ENCODE data around the gene P2RX7.
"Not testable (repeated sequence)": the region's sequence is repeated elsewhere in the genome, so short reads cannot be mapped to it uniquely, and the experiment has no call there.

P2RX7 gene

GRCh38 chr12:121226399-121226798 lies 93.7 kb downstream of the P2RX7 start:
- TF ChIP-seq PPARA (CRISPR knock-in tag; IDR thresholded peaks at IDR 0.05; ENCODE audit: borderline replicate concordance) (no peak), SNAI2 (CRISPR knock-in tag; IDR thresholded peaks at IDR 0.05) (no peak), ZNF8 (CRISPR knock-in tag; IDR thresholded peaks at IDR 0.05) (no peak), RARB (CRISPR knock-in tag; IDR thresholded peaks at IDR 0.05) (no peak), CSRNP3 (CRISPR knock-in tag; IDR thresholded peaks at IDR 0.05) (no peak), ZNF70 (CRISPR knock-in tag; IDR thresholded peaks at IDR 0.05) (no peak), CREB5 (CRISPR knock-in tag; IDR thresholded peaks at IDR 0.05; ENCODE audit: low read depth) (no peak), TCF4 (CRISPR knock-in tag; IDR thresholded peaks at IDR 0.05; ENCODE audit: borderline replicate concordance) (no peak)
- ATAC-seq: no peak

- not testable (repeated sequence) for ATAC-seq
Measured at GRCh38 chr12:121226871-121227270, 94.2 kb downstream of the P2RX7 start.

- ATAC-seq: no peak
- TF ChIP-seq RARB (CRISPR knock-in tag; IDR thresholded peaks at IDR 0.05) (no peak), GLIS3 (CRISPR knock-in tag; IDR thresholded peaks at IDR 0.05) (no peak), BACH2 (CRISPR knock-in tag; IDR thresholded peaks at IDR 0.05; ENCODE audit: borderline replicate concordance) (no peak), CSDC2 (CRISPR knock-in tag; IDR thresholded peaks at IDR 0.05) (no peak), ZNF70 (CRISPR knock-in tag; IDR thresholded peaks at IDR 0.05) (no peak), PATZ1 (CRISPR knock-in tag; IDR thresholded peaks at IDR 0.05; ENCODE audit: borderline replicate concordance) (no peak), PPARA (CRISPR knock-in tag; IDR thresholded peaks at IDR 0.05; ENCODE audit: borderline replicate concordance) (no peak), CSRNP3 (CRISPR knock-in tag; IDR thresholded peaks at IDR 0.05) (no peak), ZNF565 (CRISPR knock-in tag; conservative IDR thresholded peaks at IDR 0.05; ENCODE audit: low read depth) (no peak), ISL1 (CRISPR knock-in tag; IDR thresholded peaks at IDR 0.05) (no peak), TSHZ2 (CRISPR knock-in tag; IDR thresholded peaks at IDR 0.05) (no peak), ZFP3 (CRISPR knock-in tag; IDR thresholded peaks at IDR 0.05) (no peak), ESRRG (CRISPR knock-in tag; IDR thresholded peaks at IDR 0.05) (no peak), TOX (CRISPR knock-in tag; IDR thresholded peaks at IDR 0.05; ENCODE audit: borderline replicate concordance) (no peak), POU6F1 (CRISPR knock-in tag; IDR thresholded peaks at IDR 0.05; ENCODE audit: borderline replicate concordance, low read depth) (no peak), ZFP30 (CRISPR knock-in tag; IDR thresholded peaks at IDR 0.05) (no peak), OSR1 (CRISPR knock-in tag; IDR thresholded peaks at IDR 0.05) (no peak), SNAI2 (CRISPR knock-in tag; IDR thresholded peaks at IDR 0.05) (no peak), ZC3H10 (CRISPR knock-in tag; IDR thresholded peaks at IDR 0.05) (no peak), CREB5 (CRISPR knock-in tag; IDR thresholded peaks at IDR 0.05; ENCODE audit: low read depth) (no peak)
Measured at GRCh38 chr12:121227294-121227693, 94.6 kb downstream of the P2RX7 start.

Measured in SK-N-SH treated with all-trans-retinoic acid at 6 μM for 48 hours (cell line).